ENCODE measurements around the gene PAPPA2.
"Not testable (repeated sequence)": the region's sequence is repeated elsewhere in the genome, so short reads cannot be mapped to it uniquely, and the experiment has no call there.

PAPPA2 gene

GRCh38 chr1:176462674-176463378 lies at the start of gene PAPPA2:
TSS of gene PAPPA2 (plus strand) at chr1:176463175. CDS start at chr1:176556323, 93,148 bp downstream.
- no peak for DNase-seq

GRCh38 chr1:176416777-176417176 lies 46.2 kb upstream of the PAPPA2 start:
- DNase-seq: no peak

DNA sequence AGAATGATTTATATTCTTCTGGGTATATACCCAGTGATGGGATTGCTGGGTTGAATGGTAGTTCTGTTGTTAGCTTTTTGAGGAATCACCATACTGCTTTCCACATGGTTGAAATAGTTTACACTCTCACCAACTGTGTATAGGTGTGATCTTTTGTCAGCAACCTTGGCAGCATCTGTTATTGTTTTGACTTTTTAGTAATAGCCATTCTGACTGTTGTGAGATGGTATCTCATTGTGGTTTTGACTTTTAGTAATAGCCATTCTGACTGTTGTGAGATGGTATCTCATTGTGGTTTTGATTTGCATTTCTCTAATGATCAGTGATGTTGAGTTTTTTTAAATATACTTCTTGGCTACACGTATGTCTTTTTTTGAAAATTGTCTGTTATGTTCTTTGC lies 43.4 kb upstream of the PAPPA2 start:
- DNase-seq: not testable (repeated sequence)

DNA sequence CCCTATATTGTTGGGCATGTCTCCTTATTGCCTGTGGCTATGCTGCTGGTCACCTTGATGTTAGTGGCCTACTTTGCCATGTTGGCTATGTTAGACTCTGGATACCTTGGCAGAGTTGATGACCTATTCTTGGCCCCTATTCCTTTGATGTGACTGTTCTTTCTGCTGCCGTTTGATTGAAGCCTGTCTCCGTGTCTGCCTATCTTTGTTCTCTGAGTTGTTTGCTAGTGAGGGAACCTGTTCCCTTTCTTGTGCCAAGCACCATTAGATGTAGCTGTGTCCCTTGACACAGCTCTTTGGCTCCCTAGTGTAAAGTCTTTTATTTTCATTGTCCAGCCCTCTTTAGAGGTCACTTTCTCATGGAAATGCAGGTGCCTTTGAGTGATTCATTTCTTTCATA lies 28.7 kb upstream of the PAPPA2 start:
- no peak for DNase-seq

DNA sequence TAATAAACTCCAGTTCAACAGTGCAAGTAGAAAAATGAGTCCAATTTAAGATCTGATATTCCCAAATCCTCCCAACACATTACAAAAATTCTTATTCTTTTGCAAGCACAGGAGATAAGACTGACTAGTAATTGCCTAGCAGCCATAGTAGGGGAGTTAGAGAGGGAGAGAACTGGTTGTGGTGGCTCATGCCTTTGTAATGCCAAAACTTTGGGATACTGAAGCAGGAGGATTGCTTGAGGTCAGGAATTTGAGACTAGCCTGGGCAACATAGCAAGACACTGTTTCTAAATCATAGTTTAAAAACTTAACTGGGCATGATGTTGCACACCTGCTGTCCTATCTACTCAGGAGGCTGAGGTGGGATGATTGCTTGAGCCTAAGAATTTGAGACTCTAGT lies 26.7 kb upstream of the PAPPA2 start:
- no peak for DNase-seq

DNA sequence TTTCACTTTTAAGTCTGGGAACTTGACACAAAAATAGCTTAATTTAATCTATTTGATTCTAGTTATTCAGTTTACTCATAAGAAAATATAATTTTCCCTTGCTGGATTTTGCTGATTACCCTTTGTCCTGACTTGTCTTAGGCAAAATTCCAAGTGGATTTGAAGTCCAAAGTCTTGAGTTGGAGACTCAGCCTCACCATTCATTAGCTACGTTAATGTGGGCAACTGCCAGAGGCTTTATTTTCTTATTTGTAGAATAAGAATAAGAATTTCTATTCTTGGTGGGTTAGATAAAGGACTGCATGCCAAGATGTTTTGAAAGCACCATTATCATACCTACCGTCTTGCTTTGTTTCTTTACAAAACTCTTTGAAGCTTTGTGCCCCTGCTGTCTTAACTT lies 22.8 kb upstream of the PAPPA2 start:
- DNase-seq: no peak

DNA sequence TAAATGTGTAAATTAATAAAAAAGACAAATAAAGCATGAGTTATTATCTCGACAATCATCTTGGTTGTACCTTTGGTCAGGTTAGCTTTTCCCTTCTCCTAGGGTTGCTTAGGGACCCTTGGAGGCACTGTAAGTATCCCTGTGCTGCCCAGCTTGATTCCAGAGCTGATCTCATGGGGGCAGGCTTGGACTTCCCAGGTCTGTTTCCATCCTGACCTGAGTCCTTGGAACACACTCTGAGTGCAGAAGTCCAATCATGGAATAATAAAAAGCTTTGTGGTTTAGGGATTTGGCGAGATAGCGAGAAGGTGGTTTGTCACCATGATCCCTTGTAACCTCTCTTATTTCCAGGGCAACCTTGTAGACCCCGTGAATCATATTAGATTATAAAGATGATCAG lies 18.7 kb upstream of the PAPPA2 start:
- DNase-seq: no peak

DNA sequence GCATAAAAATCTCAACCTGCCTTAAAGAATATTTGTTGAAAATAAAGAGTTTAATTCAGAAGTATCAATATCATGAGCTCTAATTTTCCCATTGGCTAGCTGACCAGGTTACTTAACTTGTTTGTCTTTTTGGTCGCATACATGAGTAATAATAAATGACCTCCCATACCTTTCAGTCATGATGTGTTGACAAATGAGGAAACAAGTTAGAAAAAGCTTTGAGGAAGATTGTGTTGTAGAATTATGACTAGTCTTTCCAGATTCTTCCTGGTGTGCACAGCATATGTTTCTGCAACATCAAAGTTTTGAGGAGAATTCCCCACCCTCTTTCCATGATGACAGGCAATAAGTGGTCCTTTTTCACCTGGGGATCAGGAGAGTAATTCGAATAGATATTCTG lies 17.6 kb upstream of the PAPPA2 start:
- DNase-seq: no peak

DNA sequence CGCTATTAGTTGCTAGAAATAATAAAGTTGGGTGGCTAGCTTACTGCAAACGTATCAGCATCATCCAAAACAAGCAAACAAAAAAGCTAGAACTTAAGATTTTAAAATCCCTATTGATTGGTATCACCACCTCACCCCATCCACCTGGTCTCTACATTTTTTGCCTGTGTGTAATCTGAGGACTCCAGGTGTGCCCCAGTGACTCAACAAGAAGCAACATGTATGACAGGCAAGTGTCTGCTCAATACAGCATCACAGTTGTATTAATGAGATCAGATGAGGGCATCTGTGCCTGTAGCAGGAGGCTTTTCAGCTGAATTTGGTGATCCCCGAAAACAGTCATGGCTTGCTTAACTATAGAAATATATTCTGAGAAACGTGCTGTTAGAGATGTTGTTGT lies 14.6 kb upstream of the PAPPA2 start:
- no peak for DNase-seq

DNA sequence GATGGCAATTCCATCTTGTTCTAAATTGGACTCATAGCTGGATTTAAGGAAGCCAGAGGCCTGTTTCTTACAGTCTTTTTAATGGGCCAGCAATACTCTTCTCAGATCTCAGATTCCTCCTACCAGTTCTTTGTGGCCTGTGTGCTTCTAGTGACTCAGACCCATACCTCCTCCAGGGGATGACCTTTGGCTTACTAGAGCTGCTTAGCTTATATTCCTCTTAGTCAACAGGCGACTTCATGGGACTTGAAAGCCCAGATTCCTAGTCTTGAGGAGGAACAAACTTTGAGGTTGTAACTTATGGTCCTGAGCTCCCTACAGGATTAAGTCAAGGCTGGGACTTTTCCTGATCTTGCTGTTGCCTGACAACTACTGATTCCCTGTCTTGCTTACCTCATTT lies 12.4 kb upstream of the PAPPA2 start:
- DNase-seq: no peak

- DNase-seq: not testable (repeated sequence)
Observed at GRCh38 chr1:176451741-176452140, 11.2 kb upstream of the PAPPA2 start.

DNA sequence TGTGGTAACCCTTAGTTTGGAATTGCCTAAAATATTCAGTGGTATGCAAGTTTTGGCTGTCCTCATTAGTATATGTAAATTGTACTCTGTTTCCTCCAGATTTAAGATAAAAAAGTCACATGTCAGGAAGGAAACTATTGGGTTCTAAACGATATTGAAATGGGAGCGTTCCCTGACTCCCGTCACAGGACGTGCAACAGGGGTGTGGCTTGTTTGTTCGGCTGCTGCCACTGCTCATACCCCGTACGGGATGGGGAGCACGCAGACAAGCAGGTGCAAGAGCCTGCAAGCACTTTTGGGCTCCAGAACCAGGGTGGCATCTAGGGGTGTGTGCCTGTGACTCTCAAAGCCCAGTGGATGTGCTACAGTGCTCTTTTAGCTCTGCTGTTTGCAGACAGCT lies 6.2 kb upstream of the PAPPA2 start:
- no peak for DNase-seq

DNA sequence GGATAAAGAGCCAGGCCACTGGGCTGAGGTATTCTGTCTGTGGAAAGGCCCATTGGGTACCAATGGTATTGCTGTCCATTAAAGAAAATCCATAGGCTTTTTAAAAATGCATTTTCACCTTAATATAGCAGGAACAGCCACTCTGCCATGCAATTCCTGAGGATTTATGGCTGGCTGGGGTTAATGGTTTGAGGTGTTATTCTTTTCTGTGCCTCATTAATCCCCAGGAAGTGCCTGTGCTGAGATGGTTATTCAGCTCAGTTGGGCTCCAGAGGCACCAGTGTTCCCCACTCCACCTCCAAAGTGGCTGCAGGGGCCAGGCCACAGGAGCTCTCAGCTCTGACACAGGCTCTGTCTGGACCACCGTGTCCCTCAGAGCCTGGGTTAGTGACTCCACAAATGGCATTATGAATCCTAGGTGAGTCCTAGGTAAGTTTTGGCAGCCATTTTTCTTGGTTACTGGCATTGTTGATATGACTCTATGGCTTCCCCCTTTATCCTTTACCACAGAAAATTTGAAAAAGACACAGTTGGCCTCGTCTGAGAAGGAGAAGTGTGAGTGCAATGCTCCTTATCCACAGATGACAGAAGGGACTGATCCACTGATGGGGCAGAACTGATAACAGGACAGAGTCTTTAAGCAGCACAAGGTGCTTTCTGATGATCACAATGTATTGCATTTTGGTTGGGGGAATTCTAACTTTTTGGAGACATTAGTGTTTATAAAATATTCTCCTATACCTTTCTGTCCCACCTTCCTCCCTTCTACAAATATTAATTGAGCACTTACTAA lies 2.2 kb upstream of the PAPPA2 start:
- DNase-seq: no peak

GRCh38 chr1:176461576-176461975 lies 1.4 kb upstream of the PAPPA2 start:
- no peak for DNase-seq

DNA sequence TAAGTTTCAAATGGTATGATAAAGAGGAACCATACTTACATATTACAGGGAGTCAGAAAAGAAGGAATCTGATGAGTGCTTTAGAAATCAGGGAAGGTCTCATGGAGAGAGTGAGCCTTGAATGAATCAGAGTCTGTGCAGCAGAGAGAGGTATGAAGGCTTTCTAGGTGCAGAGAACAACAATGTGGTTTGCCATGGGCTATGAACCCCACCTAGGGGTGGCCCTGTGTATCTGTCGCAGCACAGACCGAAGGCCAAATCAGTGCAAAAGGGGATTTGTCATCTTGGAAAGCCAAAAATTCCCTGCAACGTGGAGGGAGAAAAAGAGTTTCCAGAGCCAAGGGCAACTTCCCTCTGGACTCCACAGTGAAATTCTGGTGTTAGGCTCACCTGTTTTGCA lies 3.5 kb downstream of the PAPPA2 start:
- no peak for DNase-seq

DNA sequence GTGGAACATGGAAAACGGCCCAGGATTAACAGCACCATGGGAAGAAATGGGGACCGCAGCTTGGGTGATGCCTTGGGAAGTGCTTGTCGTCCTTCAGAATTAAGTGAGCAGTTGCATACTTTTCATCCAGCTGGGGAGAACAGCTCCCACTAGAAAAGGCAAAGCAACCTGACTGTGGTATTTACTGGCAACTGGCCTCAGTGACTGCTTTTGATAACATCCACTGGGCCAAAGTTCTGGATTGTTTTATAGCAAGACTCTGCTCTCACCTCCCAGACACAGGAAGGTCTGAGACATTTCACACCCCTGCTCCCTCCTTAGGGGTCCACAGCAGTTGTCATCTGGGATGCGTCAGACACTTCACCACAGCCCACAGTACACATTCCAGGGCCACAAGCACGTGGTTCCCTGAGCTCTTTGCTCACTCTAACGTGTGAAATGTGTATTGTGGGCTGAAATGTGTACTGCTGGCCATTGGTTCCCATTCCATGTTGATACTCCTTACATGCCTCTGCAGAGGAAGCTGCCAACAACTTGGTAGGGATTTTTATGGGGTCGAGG lies 6.6 kb downstream of the PAPPA2 start:
- DNase-seq: no peak

- no peak for DNase-seq
Observed at GRCh38 chr1:176471338-176472121, 8.6 kb downstream of the PAPPA2 start.

DNA sequence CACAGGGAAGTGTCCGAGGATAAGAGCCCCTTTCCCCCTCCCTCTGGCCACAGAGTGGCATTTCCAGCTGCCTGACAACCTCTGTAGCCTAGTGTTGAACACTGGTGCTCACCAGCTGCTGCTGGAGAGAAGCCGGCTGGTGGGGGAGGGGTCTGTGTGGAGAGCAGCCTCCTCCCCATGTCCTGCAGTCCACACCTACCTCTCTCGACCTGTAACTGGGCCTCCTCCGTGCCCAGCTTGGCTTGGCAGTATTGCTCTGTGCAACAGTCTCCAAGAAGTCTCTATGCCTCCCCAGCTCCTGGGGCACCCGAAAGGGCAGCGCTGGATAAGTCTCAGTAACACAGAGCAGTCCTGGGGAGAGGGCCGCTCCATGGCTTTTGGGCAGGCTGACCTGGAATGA lies 17.0 kb downstream of the PAPPA2 start:
- no peak for DNase-seq

- DNase-seq: no peak
Observed at GRCh38 chr1:176480750-176481149, 17.8 kb downstream of the PAPPA2 start.

DNA sequence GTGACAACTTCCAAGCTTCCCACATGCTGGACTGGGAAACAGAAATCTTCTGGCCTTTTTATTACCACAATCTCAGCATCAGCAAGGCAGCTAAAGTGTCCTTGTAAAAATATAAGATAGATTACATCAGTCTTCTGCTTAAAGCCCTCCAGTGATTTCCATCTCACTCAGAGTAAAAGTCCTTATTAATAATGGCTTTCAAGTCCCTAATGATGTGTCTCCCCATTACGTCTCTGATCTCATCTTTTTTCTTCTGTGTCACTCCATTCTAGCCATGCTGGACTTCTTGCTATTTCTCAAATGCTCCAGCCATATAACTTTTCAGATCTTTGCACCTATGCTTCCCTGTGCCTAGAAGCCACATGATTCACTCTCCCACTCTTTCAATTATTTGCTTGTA lies 22.1 kb downstream of the PAPPA2 start:
- DNase-seq: no peak

GRCh38 chr1:176494436-176494835 lies 31.5 kb downstream of the PAPPA2 start:
- no peak for DNase-seq

GRCh38 chr1:176499671-176500070 lies 36.7 kb downstream of the PAPPA2 start:
- no peak for DNase-seq

GRCh38 chr1:176501599-176501998 lies 38.6 kb downstream of the PAPPA2 start:
- DNase-seq: no peak
